ENCODE data around the gene ERI2.

DNA sequence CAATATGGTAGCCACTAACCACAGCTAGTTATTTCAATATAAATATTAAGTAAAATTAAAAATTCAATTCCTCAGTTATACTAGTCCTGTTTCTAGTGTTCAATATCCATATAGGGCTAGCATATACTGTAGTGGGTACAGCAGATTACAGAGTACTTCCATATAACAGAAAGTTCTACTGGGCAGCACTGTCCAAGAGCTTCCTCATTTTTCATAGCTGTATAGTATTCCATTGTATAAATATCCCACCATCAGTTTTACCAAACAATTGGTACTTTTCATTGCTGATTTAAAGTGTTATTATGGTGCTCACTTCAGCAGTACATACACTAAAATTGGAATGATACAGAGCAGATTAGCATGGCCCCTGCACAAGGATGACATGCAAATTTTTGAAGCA is 22.1 kb downstream of the ERI2 start:
- TF ChIP-seq, protein P1, sequence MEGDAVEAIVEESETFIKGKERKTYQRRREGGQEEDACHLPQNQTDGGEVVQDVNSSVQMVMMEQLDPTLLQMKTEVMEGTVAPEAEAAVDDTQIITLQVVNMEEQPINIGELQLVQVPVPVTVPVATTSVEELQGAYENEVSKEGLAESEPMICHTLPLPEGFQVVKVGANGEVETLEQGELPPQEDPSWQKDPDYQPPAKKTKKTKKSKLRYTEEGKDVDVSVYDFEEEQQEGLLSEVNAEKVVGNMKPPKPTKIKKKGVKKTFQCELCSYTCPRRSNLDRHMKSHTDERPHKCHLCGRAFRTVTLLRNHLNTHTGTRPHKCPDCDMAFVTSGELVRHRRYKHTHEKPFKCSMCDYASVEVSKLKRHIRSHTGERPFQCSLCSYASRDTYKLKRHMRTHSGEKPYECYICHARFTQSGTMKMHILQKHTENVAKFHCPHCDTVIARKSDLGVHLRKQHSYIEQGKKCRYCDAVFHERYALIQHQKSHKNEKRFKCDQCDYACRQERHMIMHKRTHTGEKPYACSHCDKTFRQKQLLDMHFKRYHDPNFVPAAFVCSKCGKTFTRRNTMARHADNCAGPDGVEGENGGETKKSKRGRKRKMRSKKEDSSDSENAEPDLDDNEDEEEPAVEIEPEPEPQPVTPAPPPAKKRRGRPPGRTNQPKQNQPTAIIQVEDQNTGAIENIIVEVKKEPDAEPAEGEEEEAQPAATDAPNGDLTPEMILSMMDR (IDR thresholded peaks at IDR 0.05; ENCODE audit: low read depth, low read length): no peak
- no peak for TF ChIP-seq EZH2phosphoT487 (IDR thresholded peaks at IDR 0.05; ENCODE audit: low read depth)

All from OCI-LY3 (cell line).